NCI-H2196 (cell line): ENCODE results near the gene EYA3.

ENCODE experiments used
- DNase-seq: peaks from one replicate; lab custom pipeline; 2025; ENCODE audit not compliant: unreplicated experiment; lab: John Stamatoyannopoulos, UW

EYA3 gene

GRCh38 chr1:27941671-27942540 is 146.5 kb downstream of the EYA3 start:
- no peak for DNase-seq

DNA sequence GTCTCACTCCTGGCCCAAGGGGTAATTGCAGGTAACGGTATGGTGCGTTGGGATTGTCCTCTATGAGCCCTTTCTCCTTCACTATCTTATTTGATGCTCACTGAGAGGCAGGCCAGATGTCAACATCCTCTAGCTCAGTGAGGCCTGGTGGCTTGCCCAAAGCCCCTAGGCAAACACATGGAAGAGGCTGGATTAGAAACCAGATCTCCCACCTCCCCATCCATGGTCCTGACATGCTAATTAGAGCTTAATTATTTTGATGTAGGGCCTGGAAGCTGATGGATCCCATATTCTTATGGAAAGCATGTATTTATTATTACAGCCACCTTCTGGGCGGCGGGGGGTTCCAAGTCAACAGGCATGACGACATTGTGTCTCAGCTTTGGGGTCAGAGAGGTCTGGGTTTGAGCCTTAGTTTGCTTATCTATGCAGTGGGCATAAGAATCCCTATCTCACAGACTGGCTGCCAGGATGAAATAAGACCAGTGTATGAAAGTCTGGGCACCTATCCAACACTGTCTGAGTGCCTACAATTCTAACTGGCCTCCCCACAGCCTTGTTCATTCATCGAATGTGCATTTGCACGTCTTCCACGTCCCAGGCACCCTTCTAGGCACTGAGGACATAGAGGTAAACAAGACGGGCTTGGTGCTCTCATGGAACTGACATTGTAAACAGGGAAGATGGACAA is 147.4 kb downstream of the EYA3 start:
- DNase-seq = peak; percentile 19

DNA sequence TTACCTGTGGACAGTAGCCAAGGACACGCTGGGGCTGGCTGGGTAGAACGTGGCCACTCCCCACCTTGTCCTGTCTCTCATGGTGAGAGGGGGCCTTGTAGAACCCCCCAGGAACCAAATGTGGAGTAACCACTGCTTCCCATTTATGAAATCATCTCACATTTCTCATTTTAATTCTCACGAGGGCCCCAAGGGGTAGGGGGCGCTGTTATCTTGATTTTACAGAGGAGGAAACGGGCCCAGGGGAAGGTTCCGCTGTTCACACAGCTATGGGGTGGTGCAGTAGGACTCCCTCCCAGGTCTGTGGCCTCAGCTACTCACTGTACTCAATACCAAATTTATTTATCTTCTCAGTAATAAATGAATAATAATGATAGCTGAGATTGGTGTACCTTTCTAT is 148.1 kb downstream of the EYA3 start:
- peak; percentile 36 for DNase-seq

DNA sequence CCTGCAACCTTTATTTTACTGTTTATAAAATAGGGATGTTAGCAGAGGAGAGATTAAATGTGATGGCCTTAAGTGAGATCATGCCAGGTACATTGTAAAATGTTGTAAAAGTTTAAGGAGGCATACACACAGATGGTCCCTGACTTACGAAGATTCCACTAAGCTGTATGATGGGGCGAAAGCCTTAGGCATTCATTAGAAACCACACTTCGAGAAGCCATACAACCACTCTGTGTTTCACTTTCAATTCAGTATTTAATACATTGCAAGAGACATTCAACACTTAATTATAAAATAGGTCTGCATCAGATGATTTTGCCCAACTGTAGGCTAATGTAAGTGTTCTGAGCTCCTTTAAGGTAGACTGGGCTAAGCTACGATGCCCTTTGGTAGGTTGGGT is 149.9 kb downstream of the EYA3 start:
- DNase-seq = no peak

- DNase-seq = no peak
These were observed 150.9 kb downstream of the EYA3 start for GRCh38 chr1:27937524-27937836.

DNA sequence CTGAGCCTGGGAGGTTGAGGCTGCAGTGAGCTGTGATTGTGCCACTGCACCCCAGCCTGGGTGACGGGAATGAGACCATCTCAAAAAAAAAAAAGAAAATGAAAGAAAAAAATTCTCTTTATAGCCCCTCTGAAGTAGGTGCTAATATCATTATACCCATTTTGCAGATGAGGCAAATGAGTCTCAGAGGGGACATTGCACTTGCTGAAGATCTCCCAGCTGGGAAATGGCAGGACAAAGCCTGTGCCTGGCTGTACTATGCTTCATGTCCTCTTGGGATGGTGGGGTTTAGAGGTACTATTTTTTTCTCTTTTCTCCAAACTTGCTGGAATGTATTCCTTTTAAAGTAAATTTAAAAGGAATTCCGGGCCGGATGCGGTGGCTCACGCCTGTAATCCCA is 152.0 kb downstream of the EYA3 start:
- DNase-seq = no peak

- no peak for DNase-seq
These were observed 152.7 kb downstream of the EYA3 start for GRCh38 chr1:27935721-27936120.

- no peak for DNase-seq
These were observed 153.4 kb downstream of the EYA3 start, which contains the start of gene SMPDL3B for GRCh38 chr1:27934818-27935549. Gene SMPDL3B, plus strand, starts transcription at chr1:27935000. Its CDS starts 184 bp downstream, at chr1:27935184.

GRCh38 chr1:27931759-27932158 is 156.7 kb downstream of the EYA3 start:
- DNase-seq = no peak

- no peak for DNase-seq
These were observed 157.2 kb downstream of the EYA3 start for GRCh38 chr1:27931184-27931583.

DNA sequence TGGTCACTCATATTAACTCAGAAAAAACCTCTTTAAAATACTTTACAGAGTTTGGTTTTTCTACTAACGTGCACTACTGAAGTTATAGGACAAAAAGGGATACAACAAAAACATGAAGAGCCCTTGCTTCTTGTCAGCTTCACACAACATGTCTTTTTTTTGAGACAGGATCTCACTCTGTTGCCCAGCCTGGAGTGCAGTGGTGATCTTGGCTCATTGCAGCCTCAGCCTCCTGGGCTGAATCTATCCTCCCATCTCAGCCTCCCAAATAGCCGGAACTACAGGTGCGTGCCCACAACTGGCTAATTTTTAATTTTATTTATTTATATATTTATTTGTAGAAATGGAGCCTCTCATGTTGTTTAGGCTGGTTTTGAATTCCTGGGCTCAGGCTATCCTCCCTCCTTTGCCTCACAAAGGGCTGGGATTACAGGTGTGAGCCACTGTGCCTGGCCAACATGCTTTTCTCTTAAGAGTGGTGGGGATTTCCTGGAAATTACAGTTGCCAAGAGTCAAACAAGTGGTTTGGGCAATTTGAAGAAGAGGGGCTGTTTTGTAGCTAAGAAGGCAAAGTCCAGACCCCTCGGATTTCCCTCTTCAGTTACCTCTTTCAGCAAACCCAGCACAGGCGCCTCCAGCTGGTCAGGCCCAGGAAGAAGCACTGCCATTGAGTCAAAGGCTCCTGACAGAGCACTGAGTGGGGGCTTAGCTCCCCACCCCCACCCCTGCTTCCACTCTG is 160.0 kb downstream of the EYA3 start:
- DNase-seq = peak; percentile 16

GRCh38 chr1:27922272-27922671 is 166.1 kb downstream of the EYA3 start:
- DNase-seq = no peak
